SK-N-MC (cell line): ENCODE results near the gene MAP2.

Experiments
- EZH2 ChIP-seq: fragments of 200-600 bp; sonication (generic); IDR thresholded peaks from one replicate; pipeline ENCODE4 v1.6.1; 2017; ENCODE audit warnings: antibody characterized with exemption
- FOXP2 ChIP-seq: optimal IDR thresholded peaks from 2 replicates; pipeline ENCODE3; 2011; ENCODE audit warnings: mild to moderate bottlenecking, moderate library complexity; ENCODE audit not compliant: insufficient read depth; ENCODE audit errors: extremely low read length, control extremely low read depth
- POLR2AphosphoS5 ChIP-seq: IDR thresholded peaks from 2 replicates; pipeline ENCODE4 v1.6.1; 2012; ENCODE audit warnings: mild to moderate bottlenecking, low read depth, low read length, borderline replicate concordance

- TF ChIP-seq POLR2AphosphoS5 (no peak), EZH2 (no peak), FOXP2 (no peak)
Observed at GRCh38 chr2:209471037-209471436, 47.2 kb downstream of the MAP2 start.
